ENCODE results near the gene DPP8.

- no peak for TF ChIP-seq CTCF (IDR thresholded peaks at IDR 0.05; ENCODE audit: low read length)
- no peak for TF ChIP-seq EZH2 (IDR thresholded peaks at IDR 0.05; ENCODE audit: borderline replicate concordance, low read length)
These were observed 42.5 kb upstream of the DPP8 start for GRCh38 chr15:65559941-65560340.

Measured in OCI-LY1 (cell line).